NAMALWA (cell line): Measurements from ENCODE around the gene PSORS1C2.
A peak's percentile ranks its signal among the peaks of the same experiment; 100 is the strongest.
"Not testable (repeated sequence)": the region's sequence is repeated elsewhere in the genome, so short reads cannot be mapped to it uniquely, and the experiment has no call there.

Source experiments
- DNase-seq: peaks from one replicate; pipeline ENCODE4 v3.0.0-alpha.2; 2015; ENCODE audit warnings: low spot score

The PSORS1C2 gene

GRCh38 chr6:31165986-31166385 lies 27.1 kb upstream of the PSORS1C2 start:
- DNase-seq, result no peak

DNA sequence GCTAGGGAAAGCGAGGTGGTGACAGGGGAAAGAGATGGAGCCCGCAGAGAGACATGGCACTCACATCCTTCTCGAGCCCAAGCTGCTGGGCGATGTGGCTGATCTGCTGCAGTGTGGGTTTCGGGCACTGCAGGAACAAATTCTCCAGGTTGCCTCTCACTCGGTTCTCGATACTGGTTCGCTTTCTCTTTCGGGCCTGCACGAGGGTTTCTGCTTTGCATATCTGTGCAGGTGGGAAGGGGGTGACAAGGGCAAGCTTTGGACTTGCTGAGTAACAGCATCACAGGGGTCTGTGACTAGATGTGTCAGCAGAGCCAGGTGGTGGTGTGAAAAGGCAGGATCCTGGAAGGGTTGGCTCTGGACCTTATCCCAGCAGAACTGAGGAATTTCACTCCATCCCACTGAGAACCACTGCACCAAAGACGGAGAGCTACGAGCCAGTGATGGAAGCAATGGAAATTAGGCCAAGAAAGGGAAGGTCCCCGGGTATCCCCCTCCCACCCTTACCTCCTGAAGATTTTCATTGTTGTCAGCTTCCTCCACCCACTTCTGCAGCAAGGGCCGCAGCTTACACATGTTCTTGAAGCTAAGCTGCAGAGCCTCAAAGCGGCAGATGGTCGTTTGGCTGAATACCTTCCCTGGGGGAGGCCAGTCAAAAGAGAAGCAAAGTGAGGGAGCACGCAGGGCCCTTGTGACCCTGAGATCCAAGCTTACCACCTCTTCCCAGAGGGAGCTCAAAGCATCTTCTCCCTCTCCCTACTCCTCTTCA lies 26.4 kb upstream of the PSORS1C2 start:
- peak; percentile 34 for DNase-seq

DNA sequence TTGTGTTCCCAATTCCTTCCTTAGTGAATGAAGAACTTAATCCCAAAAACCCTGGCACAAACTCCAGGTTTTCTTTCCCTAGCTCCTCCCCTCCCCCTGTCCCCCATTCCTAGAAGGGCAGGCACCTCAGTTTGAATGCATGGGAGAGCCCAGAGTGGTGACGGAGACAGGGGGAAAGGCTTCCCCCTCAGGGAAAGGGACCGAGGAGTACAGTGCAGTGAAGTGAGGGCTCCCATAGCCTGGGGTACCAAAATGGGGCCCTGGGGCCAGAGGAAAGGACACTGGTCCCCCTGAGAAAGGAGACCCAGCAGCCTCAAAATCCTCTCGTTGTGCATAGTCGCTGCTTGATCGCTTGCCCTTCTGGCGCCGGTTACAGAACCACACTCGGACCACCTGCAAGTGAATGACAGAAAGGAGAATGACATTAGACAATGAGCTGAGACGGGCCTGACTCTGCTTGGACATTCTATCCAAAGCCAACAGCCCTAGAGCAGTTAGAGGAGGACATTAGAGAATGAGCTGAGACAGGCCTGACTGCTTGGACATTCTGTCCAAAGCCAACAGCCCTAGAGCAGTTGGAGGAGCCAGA lies 25.7 kb upstream of the PSORS1C2 start:
- DNase-seq, result not testable (repeated sequence)

GRCh38 chr6:31163922-31164321 lies 25.1 kb upstream of the PSORS1C2 start:
- DNase-seq, result no peak

DNA sequence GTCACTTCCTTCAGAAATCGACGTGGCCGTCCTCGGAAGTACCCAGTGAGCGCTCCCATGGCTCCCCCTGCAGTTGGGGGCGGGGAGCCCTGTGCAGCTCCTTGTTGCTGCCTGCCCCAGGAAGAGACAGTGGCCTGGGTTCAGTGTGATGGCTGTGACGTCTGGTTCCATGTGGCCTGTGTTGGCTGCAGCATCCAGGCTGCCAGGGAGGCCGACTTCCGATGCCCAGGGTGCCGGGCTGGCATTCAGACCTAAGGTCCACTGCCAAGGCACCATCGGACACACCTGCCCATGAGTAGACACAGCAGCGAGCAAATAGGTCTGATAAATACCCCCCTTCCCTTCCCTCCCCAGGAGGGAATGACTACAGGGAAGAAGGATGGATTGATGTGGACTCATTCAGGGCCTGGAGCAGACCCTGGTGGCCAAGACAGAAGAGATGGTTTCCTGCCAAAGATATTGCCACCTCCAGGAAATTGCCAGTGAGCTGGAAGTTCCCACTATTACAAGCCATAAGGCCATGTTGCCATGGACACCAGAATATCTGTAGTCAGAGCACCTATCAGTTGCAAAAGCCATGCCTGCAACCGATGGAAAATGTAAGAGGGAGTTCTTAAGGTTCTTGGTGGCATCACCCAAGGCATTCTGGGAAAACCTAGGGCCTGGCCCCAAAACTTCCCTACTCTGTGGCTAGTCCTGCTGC lies 23.7 kb upstream of the PSORS1C2 start:
- DNase-seq, result no peak

DNA sequence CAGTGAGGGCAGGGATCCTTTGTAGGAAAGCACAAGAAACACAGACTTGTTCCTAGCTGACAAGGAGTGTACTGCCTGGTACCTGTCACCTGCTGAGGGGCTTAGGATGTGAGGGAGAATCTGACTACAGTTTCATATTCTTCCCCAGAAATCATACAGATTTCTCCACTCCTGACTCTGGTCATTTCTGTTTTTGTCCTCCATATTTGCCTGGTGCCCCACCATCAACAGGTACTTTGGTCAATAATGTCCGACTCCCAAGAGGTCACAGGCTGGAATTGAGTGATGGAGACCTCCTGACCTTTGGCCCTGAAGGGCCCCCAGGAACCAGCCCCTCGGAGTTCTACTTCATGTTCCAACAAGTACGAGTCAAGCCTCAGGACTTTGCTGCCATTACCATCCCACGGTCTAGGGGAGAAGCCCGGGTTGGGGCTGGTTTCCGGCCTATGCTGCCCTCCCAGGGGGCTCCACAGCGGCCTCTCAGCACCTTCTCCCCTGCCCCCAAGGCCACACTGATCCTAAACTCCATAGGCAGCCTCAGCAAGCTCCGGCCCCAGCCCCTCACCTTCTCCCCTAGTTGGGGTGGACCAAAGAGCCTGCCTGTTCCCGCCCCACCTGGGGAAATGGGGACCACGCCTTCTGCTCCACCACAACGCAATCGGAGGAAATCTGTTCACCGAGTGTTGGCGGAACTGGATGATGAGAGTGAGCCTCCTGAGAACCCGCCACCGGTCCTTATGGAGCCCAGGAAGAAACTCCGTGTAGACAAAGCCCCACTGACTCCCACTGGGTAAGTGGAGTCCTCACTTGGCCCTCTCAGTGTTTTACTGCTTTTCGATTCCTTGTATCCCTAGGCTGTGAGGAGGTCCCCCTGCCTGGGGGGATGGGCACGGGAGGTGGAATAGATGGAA lies 22.6 kb upstream of the PSORS1C2 start:
- DNase-seq, result no peak

- no peak for DNase-seq
Measured at GRCh38 chr6:31158863-31159855, 20.3 kb upstream of the PSORS1C2 start.

- peak; percentile 99 for DNase-seq
Measured at GRCh38 chr6:31158140-31158862, 19.4 kb upstream of the PSORS1C2 start, which contains the start of gene TCF19. Gene TCF19, plus strand, starts transcription at chr6:31158589. Its CDS starts 881 bp downstream, at chr6:31159470.

DNA sequence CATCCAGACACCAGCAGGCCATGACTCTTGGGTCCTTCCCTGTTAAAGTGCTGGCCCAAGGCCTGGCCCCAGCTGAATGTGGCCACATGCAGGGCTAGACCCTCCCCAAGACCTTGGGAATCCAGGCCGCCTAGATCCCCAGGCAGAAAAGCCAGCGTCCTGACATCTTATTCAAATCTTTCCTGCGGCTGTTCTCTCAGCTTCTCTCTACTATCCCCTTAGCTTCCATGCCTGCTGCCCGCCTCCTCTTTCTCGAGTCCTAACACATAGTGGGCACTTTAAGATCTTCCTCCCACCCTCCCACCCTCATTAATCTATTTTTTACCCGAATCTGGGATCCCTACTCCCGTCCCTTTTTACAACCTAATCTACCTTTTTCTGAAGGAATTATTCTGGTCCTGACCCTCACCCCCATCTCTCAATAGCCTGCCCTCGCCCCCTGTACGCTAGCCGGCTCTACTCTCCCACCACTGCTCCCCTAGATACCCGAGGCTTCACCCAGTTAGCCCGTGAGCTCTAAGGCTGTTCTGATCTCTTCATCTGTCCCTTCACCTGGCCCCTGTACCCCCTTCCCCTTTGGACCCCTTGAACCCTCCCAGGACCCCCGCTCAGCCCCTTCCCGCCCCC lies 18.8 kb upstream of the PSORS1C2 start, which contains the start of gene CCHCR1:
TSS of gene CCHCR1 (minus strand) at position 290 of the 627 bp plus-strand sequence. CDS start at position 88, 202 bp downstream.
- DNase-seq, result no peak

DNA sequence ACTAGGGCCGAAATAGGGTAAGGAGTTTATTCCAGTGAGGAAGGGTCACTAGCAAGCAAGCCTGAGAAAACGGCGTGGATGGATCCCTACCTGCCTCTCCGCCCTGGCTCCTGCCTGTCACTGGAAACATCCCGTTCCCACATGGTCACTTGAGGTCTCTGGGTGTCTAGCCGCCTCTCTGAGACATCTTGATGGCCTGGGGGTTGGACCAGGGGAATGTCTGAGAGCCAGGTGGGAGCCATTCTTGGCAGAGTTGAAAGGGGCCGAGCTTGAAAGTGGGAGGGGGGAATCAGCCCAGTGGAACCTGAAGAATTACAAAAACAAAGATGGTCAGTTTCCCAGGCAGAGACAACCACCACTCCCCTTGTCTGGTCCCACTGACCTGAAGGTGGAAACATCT lies 17.8 kb upstream of the PSORS1C2 start:
- no peak for DNase-seq

DNA sequence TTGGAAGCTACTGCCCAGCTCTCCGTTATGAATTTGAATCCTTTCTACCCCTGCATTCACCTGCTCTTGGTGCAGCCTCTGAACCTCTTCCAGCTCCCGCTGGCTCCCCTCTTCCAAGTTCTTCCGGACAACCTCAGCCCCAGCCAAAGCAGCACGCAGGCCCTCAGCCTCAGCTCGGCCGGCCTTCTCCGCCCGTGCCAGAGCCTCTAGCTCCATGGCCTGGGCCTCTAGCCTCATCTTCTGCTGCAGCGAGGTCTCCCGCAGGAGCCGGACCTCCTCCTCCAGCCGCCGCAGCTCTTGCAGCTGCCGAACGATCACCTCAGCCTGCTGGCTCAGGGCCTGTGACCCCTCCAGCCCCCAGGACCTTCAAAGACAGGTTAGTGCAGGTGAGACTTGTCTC lies 15.6 kb upstream of the PSORS1C2 start:
- no peak for DNase-seq

- no peak for DNase-seq
Measured at GRCh38 chr6:31152781-31153180, 13.9 kb upstream of the PSORS1C2 start.

DNA sequence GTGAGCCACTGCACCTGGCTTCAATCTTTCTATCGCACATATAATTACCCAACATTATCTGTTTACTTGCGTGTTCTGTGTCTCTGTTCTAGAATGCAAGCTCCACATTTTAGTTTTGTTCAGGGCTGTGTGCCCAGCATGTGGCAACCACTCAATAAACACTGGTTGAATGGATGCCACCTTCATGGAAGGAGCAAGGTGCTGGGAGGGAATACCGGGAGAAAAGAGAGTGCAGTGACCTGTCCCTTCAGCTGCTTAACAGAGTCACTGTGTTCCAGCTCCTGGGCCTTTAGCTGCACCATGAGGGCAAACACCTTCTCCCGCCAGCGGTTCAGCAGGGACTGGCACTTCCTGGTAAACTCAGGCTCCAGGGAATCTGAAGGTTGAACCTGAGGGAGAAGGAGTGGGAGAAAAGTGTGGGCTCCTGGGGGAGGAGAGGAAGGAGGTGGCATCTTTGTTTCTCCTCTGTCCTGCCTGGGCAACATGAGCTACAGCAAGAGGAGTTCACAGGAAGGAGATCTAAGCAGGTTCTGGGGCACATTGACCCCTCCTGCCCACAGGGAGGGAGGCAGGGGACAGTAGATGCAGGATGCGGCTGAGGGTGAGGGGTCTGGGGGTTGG lies 11.1 kb upstream of the PSORS1C2 start:
- no peak for DNase-seq

GRCh38 chr6:31145386-31145785 lies 6.5 kb upstream of the PSORS1C2 start:
- DNase-seq, result no peak

DNA sequence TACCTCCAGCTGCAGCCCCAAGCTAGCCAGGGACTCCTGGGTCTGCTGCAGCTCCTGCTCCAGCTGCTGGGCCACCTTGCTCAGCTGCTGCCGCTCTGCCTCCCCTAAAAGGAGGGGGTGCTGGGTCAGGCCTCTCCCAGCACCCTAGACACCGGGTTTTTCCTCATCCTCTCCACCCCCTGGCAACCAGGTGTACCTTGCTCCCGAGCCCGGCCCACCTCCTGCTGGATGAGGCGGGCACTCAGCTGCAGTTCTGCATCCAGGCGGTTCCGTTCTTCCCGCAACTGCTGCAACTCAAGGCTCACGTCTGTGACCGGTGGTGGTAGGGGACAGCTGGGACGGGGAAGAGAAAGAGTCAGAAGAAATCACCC lies 6.1 kb upstream of the PSORS1C2 start:
- DNase-seq, result no peak

- no peak for DNase-seq
Measured at GRCh38 chr6:31144296-31144969, 5.6 kb upstream of the PSORS1C2 start.

- DNase-seq, result no peak
Measured at GRCh38 chr6:31143148-31143547, 4.3 kb upstream of the PSORS1C2 start.

DNA sequence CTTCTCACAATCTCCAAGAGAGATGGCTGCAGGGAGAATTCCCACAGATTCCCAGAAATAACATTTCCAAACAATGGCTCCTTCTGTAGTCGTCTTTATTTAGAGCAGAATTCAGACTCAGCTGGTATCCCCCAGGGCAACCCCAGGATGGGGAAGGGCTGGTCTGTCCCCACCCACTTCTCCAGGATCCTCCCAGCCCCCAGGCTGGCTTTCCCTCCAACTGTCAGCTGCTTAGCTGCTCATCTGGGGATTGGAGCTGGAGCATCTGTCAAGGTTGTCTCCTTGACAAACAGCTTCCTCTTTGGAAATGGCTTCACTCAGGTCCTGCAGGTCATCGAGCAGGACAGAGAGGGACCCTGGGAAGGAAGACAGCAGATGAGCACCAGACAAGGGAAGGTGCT lies 3.5 kb upstream of the PSORS1C2 start:
- DNase-seq, result no peak

DNA sequence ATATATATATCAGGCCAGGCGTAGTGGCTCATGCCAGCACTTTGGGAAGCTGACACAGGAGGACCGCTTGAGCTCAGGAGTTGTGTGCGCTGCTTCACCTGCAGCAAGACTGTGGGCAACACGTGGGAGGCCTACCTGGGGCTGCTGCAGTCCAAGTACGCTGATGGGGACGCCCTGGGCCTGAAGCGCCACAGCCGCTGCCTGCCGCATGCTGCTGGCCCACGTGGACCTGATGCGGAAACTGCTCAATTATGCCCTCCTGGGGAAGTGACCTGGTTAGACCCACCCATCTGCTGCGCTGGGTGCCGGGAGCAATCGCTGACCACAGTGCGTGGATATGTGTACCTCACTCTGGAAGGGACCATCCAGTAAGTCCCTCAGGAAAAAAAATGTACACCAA lies 1.8 kb upstream of the PSORS1C2 start:
- no peak for DNase-seq
